ENCODE results near the gene LRRC49. TPM values are rescaled to one million over a fixed set of nuclear protein-coding genes. Genes with fewer than 3 reads are reported as not detected.

LRRC49 gene
- total and polyA plus RNA-seq, 2 of the 4 experiments (the other 2 are of a cell fraction), result 8.6 to 16.8 TPM

DNA sequence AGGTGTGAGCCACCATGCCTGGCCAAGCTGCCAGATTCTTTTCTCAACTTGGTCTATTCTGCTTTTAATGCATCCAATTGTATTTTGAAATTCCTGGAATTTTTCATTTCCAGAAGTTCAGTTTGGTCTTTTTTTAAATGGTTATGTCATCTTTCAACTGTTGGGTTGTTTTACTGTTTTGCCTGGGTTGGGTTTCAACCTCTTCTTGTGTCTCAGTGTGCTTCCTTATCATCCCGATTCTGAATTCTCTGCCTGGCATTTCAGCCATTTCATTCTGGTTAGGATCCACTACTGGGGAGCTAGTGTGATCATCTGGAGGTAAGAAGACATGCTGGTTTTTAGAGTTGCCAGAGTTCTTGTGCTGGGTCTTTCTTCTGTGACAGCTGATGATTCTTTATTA is 61.5 kb downstream of the LRRC49 start:
- no CpG with 5 or more reads among the region's 1 CpG for WGBS, 2 experiments (ENCODE audit: extremely low coverage in 2 of 2, insufficient read length in 1 of 2)
- dilution Hi-C loops (cut with HindIII; ENCODE audit: low sequenced_read_pairs, unreplicated experiment) (no loop called here), in situ Hi-C loops (cut with MboI; ENCODE audit: low sequenced_read_pairs) (no loop called here)

More for the DNA sequence above, 61.5 kb downstream of the LRRC49 start:
- ChIA-PET POLR2A (ENCODE audit: unreplicated experiment) (no interaction called here), CTCF (no interaction called here)
- Histone ChIP-seq H3K4me1 (ENCODE audit: control insufficient read depth, insufficient read depth, low read length) (peaks cover 8% of the 10 kb centered on the region), H3K23ac (ENCODE audit: low read depth, low read length) (0 out of 2 replicates have a peak overlapping the region, but pooled peaks have one; percentile 42), H2BK20ac (ENCODE audit: low read depth, low read length) (no peak overlapping the region), H4K20me1 (ENCODE audit: insufficient read depth, low read length) (no peaks in the 10 kb centered on the region), H3K4me2 (ENCODE audit: low read depth, low read length) (no peak overlapping the region), H2BK120ac (ENCODE audit: low read depth, low read length) (no peak overlapping the region; the same call in 1 of the 2 replicates), H2BK15ac (ENCODE audit: low read depth, low read length) (no peak overlapping the region), H3K27ac (ENCODE audit: insufficient read depth, low read length) (no peak overlapping the region), H3K56ac (ENCODE audit: extremely low read depth, insufficient read depth, low read length) (no peak overlapping the region), H2AK9ac (replicated peaks; ENCODE audit: low read depth, low read length, poor library complexity) (no peak overlapping the region), H3K4ac (ENCODE audit: low read depth, low read length) (peak overlapping the region; percentile 0; the same call in 1 of the 2 replicates), H3K27me3 (ENCODE audit: control insufficient read depth, insufficient read depth, low read length) (no peaks in the 10 kb centered on the region), H2BK5ac (ENCODE audit: low read depth, low read length, poor library complexity, severe bottlenecking) (no peak overlapping the region), H3K9me3 (ENCODE audit: control insufficient read depth, insufficient read depth, low read length) (no peaks in the 10 kb centered on the region), H4K8ac (ENCODE audit: low read depth in 2 of 2, low read length in 2 of 2) (no peak overlapping the region), H3K4me3 (ENCODE audit: insufficient read depth, low read depth, low read length) (no peak overlapping the region), H4K5ac (ENCODE audit: low read depth, low read length) (no peak overlapping the region), H2AFZ (replicated peaks; ENCODE audit: low read length, poor library complexity) (no peak overlapping the region), H3K79me1 (ENCODE audit: low read depth in 1 of 2, low read length in 2 of 2) (no peaks in the 10 kb centered on the region; a peak in 2 of 4 replicates), H3K9me1 (ENCODE audit: insufficient read depth, low read length) (peaks cover 5% of the 10 kb centered on the region; the same call in 1 of the 2 replicates), H3K18ac (ENCODE audit: low read depth, low read length) (no peak overlapping the region), H4K91ac (ENCODE audit: insufficient read depth, low read depth, low read length) (no peak overlapping the region), H3K9ac (ENCODE audit: low read depth, low read length) (no peak overlapping the region), H3K14ac (replicated peaks; ENCODE audit: low read depth, low read length) (peak overlapping the region; percentile 74), H3K36me3 (ENCODE audit: control insufficient read depth, insufficient read depth, low read length) (no peaks in the 10 kb centered on the region), H2AK5ac (ENCODE audit: low read depth, low read length) (no peak overlapping the region)
- intact Hi-C loops (cut with micrococcal nuclease), result no loop called here
- TF ChIP-seq, protein P1, sequence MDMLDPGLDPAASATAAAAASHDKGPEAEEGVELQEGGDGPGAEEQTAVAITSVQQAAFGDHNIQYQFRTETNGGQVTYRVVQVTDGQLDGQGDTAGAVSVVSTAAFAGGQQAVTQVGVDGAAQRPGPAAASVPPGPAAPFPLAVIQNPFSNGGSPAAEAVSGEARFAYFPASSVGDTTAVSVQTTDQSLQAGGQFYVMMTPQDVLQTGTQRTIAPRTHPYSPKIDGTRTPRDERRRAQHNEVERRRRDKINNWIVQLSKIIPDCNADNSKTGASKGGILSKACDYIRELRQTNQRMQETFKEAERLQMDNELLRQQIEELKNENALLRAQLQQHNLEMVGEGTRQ (IDR thresholded peaks at IDR 0.05; ENCODE audit: low read depth, low read length), result no peak
- TF ChIP-seq SMC3 (IDR thresholded peaks at IDR 0.05; ENCODE audit: low read depth, low read length) (no peak), MAFK (IDR thresholded peaks at IDR 0.05; ENCODE audit: low read depth, low read length) (no peak), NFE2L2 (IDR thresholded peaks at IDR 0.05; ENCODE audit: low read depth, low read length) (no peak), MAZ (IDR thresholded peaks at IDR 0.05; ENCODE audit: borderline replicate concordance, low read depth, low read length) (no peak), RFX5 (IDR thresholded peaks at IDR 0.05; ENCODE audit: low read depth, low read length) (no peak), RAD21 (IDR thresholded peaks at IDR 0.05; ENCODE audit: low read length) (no peak), FOS (IDR thresholded peaks at IDR 0.05; ENCODE audit: low read depth, low read length) (no peak), RCOR1 (IDR thresholded peaks at IDR 0.05; ENCODE audit: insufficient replicate concordance, low read length) (no peak), CEBPB (IDR thresholded peaks at IDR 0.05; ENCODE audit: low read depth, low read length) (no peak)
- TF ChIP-seq, protein P2, sequence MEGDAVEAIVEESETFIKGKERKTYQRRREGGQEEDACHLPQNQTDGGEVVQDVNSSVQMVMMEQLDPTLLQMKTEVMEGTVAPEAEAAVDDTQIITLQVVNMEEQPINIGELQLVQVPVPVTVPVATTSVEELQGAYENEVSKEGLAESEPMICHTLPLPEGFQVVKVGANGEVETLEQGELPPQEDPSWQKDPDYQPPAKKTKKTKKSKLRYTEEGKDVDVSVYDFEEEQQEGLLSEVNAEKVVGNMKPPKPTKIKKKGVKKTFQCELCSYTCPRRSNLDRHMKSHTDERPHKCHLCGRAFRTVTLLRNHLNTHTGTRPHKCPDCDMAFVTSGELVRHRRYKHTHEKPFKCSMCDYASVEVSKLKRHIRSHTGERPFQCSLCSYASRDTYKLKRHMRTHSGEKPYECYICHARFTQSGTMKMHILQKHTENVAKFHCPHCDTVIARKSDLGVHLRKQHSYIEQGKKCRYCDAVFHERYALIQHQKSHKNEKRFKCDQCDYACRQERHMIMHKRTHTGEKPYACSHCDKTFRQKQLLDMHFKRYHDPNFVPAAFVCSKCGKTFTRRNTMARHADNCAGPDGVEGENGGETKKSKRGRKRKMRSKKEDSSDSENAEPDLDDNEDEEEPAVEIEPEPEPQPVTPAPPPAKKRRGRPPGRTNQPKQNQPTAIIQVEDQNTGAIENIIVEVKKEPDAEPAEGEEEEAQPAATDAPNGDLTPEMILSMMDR (conservative IDR thresholded peaks at IDR 0.05; ENCODE audit: low read depth, low read length), result no peak
- BruUV-seq (replicated peaks), result no TSS peak
- DNase-seq, result no peak
- ATAC-seq (ENCODE audit: low read depth), result no peak

Measured in IMR-90 (cell line).